H1 (cell line): Measurements from ENCODE around the gene NECTIN2. TPM values are rescaled to one million over a fixed set of nuclear protein-coding genes. Genes with fewer than 3 reads are reported as not detected.

Source experiments
- CTCF ChIA-PET: fragments of 300-600 bp; sonication (Branson Sonifier 250); formaldehyde crosslinking; loops from one replicate; lab custom pipeline; 2021; ENCODE audit not compliant: partially characterized antibody; lab: Charles Lee
- POLR2A ChIA-PET: fragments of 300-600 bp; sonication (Branson Sonifier 250); formaldehyde crosslinking; loops from one replicate; lab custom pipeline; 2021; ENCODE audit warnings: inconsistent platforms; ENCODE audit not compliant: partially characterized antibody; lab: Charles Lee
- DNase-seq, 2 experiments: peaks; one replicate each; pipeline versions ENCODE4 v3.0.0 to v3.0.0-alpha.2; 2010 to 2022; ENCODE audit warnings: low spot score in 2 of 2, low read depth in 1 of 2, mixed read lengths in 1 of 2
- FAIRE-seq: peaks from 2 replicates; lab custom pipeline; 2011; peaks lifted over from hg19 to GRCh38; lab: Jason Lieb, UNC
- H2AFZ ChIP-seq: 2 replicates; pipeline ENCODE4 v1.8.1; 2012; ENCODE audit warnings: low read length, inconsistent platforms
- H2AK5ac ChIP-seq: 2 replicates; pipeline ENCODE4 v1.6.1; 2013; ENCODE audit warnings: low read depth, low read length
- H2BK120ac ChIP-seq: replicated peaks from 2 replicates; pipeline ENCODE3; 2013; ENCODE audit warnings: low read depth, low read length, inconsistent platforms
- H2BK12ac ChIP-seq: 2 replicates; pipeline ENCODE4 v1.6.1; 2013; ENCODE audit warnings: low read depth, low read length
- H2BK15ac ChIP-seq: 2 replicates; pipeline ENCODE4 v1.6.1; 2013; ENCODE audit warnings: low read length
- H2BK20ac ChIP-seq: 2 replicates; pipeline ENCODE4 v1.6.1; 2013; ENCODE audit warnings: low read length
- H2BK5ac ChIP-seq: 2 replicates; pipeline ENCODE4 v1.6.1; 2013; ENCODE audit warnings: low read depth, low read length
- H3K14ac ChIP-seq: 2 replicates; pipeline ENCODE4 v1.6.1; 2013; ENCODE audit warnings: inconsistent platforms; ENCODE audit not compliant: insufficient read length
- H3K18ac ChIP-seq: 2 replicates; pipeline ENCODE4 v1.6.1; 2013; ENCODE audit warnings: low read length; ENCODE audit errors: extremely low read depth
- H3K23ac ChIP-seq: 2 replicates; pipeline ENCODE4 v1.6.1; 2013; ENCODE audit warnings: inconsistent platforms; ENCODE audit not compliant: insufficient read length
- H3K23me2 ChIP-seq: 2 replicates; pipeline ENCODE4 v1.6.1; 2013; ENCODE audit warnings: low read depth, low read length
- H3K27ac ChIP-seq: 2 replicates; pipeline ENCODE4 v1.6.1; 2011; ENCODE audit warnings: low read depth, low read length, inconsistent platforms
- H3K27me3 ChIP-seq, 4 experiments: replicated peaks in 1 of 4; 1 replicate in 1 of 4; 2 replicates in 3 of 4; pipeline versions ENCODE4 v1.6.1 to v1.8.1; 2011 to 2013; ENCODE audit warnings: low read length in 3 of 4, mild to moderate bottlenecking in 3 of 4, inconsistent platforms in 2 of 4, mixed read lengths in 2 of 4, moderate library complexity in 1 of 4; ENCODE audit not compliant: control insufficient read depth in 3 of 4, insufficient read depth in 3 of 4; ENCODE audit errors: extremely low read depth in 1 of 4
- H3K36me3 ChIP-seq, 4 experiments: 2 replicates each; pipeline versions ENCODE4 v1.6.1 to v1.8.1; 2011 to 2013; ENCODE audit warnings: mild to moderate bottlenecking in 4 of 4, low read length in 3 of 4, moderate library complexity in 2 of 4, control low read depth in 1 of 4, inconsistent platforms in 1 of 4; ENCODE audit not compliant: insufficient read depth in 4 of 4, control insufficient read depth in 2 of 4
- H3K4ac ChIP-seq: replicated peaks from 2 replicates; pipeline ENCODE3; 2013; ENCODE audit warnings: low read length, low read depth, mixed read lengths, inconsistent platforms; ENCODE audit not compliant: insufficient read length
- H3K4me1 ChIP-seq, 4 experiments: replicated peaks in 1 of 4; 1 replicate in 1 of 4; 2 replicates in 3 of 4; pipeline versions ENCODE4 v1.6.1 to v1.8.1; 2011 to 2013; ENCODE audit warnings: low read length in 3 of 4, inconsistent platforms in 2 of 4, mixed read lengths in 1 of 4; ENCODE audit not compliant: insufficient read depth in 4 of 4, control insufficient read depth in 3 of 4
- H3K4me2 ChIP-seq, 2 experiments: 2 replicates each; pipeline versions ENCODE4 v1.6.1 to v1.8.1; 2011 to 2013; ENCODE audit warnings: low read depth in 2 of 2, low read length in 2 of 2, control low read depth in 1 of 2, inconsistent platforms in 1 of 2, mild to moderate bottlenecking in 1 of 2; ENCODE audit not compliant: insufficient read depth in 1 of 2
- H3K4me3 ChIP-seq, 4 experiments: fragments of 200-600, 300-600 bp in 1 of 4; sonication (generic), shearing (Covaris generic), sonication (Bioruptor Twin) in 1 of 4; 2 replicates each; pipeline versions ENCODE4 v1.5.1 to v1.8.1; 2011 to 2016; ENCODE audit warnings: low read length in 4 of 4, low read depth in 3 of 4, control low read depth in 2 of 4, inconsistent platforms in 2 of 4, mild to moderate bottlenecking in 2 of 4, mixed read lengths in 1 of 4, moderate library complexity in 1 of 4; ENCODE audit not compliant: insufficient read depth in 2 of 4; ENCODE audit errors: extremely low read depth in 1 of 4
- H3K56ac ChIP-seq: replicated peaks from 2 replicates; pipeline ENCODE3; 2013; ENCODE audit warnings: low read depth, mild to moderate bottlenecking, mixed read lengths, low read length, inconsistent platforms; ENCODE audit not compliant: insufficient read length
- H3K79me1 ChIP-seq: 2 replicates; pipeline ENCODE4 v1.6.1; 2013; ENCODE audit warnings: low read depth, low read length, control low read depth
- H3K79me2 ChIP-seq, 2 experiments: 2 replicates each; pipeline versions ENCODE4 v1.6.1 to v1.8.1; 2012 to 2013; ENCODE audit warnings: low read length in 2 of 2, mild to moderate bottlenecking in 2 of 2, inconsistent platforms in 1 of 2; ENCODE audit not compliant: insufficient read depth in 2 of 2, control insufficient read depth in 1 of 2
- H3K9ac ChIP-seq, 4 experiments: replicated peaks in 1 of 4; 1 replicate in 1 of 4; 2 replicates in 3 of 4; pipeline versions ENCODE4 v1.6.1 to v1.8.1; 2011 to 2013; ENCODE audit warnings: low read depth in 3 of 4, low read length in 3 of 4, control low read depth in 2 of 4, mild to moderate bottlenecking in 2 of 4, moderate library complexity in 2 of 4, inconsistent platforms in 1 of 4; ENCODE audit errors: extremely low read depth in 1 of 4
- H3K9me3 ChIP-seq, 2 experiments: 2 replicates each; pipeline versions ENCODE4 v1.6.1 to v1.8.1; 2012 to 2013; ENCODE audit warnings: mild to moderate bottlenecking in 2 of 2, moderate library complexity in 2 of 2, control low read depth in 1 of 2, inconsistent platforms in 1 of 2, low read depth in 1 of 2, low read length in 1 of 2, mixed read lengths in 1 of 2; ENCODE audit not compliant: insufficient read depth in 2 of 2
- H4K20me1 ChIP-seq, 2 experiments: replicated peaks in 1 of 2; 2 replicates each; pipeline versions ENCODE3 to v1.8.1; 2011 to 2013; ENCODE audit warnings: inconsistent platforms in 2 of 2, low read length in 2 of 2, mild to moderate bottlenecking in 1 of 2; ENCODE audit not compliant: insufficient read depth in 2 of 2, control insufficient read depth in 1 of 2
- H4K5ac ChIP-seq: 2 replicates; pipeline ENCODE4 v1.6.1; 2013; ENCODE audit warnings: low read length, low read depth, mixed read lengths, inconsistent platforms; ENCODE audit not compliant: insufficient read length
- H4K8ac ChIP-seq: 2 replicates; pipeline ENCODE4 v1.8.0; 2013; ENCODE audit warnings: mild to moderate bottlenecking, moderate library complexity, low read length, inconsistent platforms; ENCODE audit not compliant: insufficient read depth; ENCODE audit errors: extremely low read depth
- H4K91ac ChIP-seq: replicated peaks from 2 replicates; pipeline ENCODE3; 2013; ENCODE audit warnings: low read length, mixed read lengths, inconsistent platforms; ENCODE audit not compliant: insufficient read length
- CBX5 ChIP-seq: fragments of 300-800, 300-1000 bp; sonication (generic); IDR thresholded peaks from 2 replicates; pipeline ENCODE4 v1.7.1; 2016; ENCODE audit warnings: antibody characterized with exemption, low read length, low read depth
- CREB1 ChIP-seq: IDR thresholded peaks from 2 replicates; pipeline ENCODE4 v1.6.1; 2012; ENCODE audit warnings: inconsistent platforms
- FOSL1 ChIP-seq: IDR thresholded peaks from 2 replicates; pipeline ENCODE4 v1.6.1; 2011; ENCODE audit warnings: mild to moderate bottlenecking, low read depth, low read length, moderate library complexity; ENCODE audit not compliant: insufficient read depth
- JUND ChIP-seq: IDR thresholded peaks from 2 replicates; pipeline ENCODE4 v1.6.1; 2011; ENCODE audit warnings: mild to moderate bottlenecking, improper control_type of control experiment, low read length
- SP4 ChIP-seq: IDR thresholded peaks from 2 replicates; pipeline ENCODE4 v1.6.1; 2012; ENCODE audit warnings: low read length, inconsistent platforms
- TEAD4 ChIP-seq: IDR thresholded peaks from 2 replicates; pipeline ENCODE4 v1.6.1; 2012; ENCODE audit warnings: low read depth, low read length, inconsistent platforms, mixed read lengths
- WGBS, 2 experiments: shearing (Covaris generic) in 1 of 2; methylation state at CpG; one replicate each; pipeline versions ENCODE4 v1.1.6 to v1.1.7; 2013 to 2015; ENCODE audit warnings: low lambda C conversion rate in 2 of 2, mixed read lengths in 2 of 2, inconsistent platforms in 1 of 2, low coverage in 1 of 2, missing lambda C conversion rate in 1 of 2; ENCODE audit not compliant: insufficient replicate concordance in 2 of 2, insufficient coverage in 1 of 2, insufficient read length in 1 of 2; ENCODE audit errors: extremely low coverage in 1 of 2, missing lambda C conversion rate in 1 of 2; 5-methylcytosine and 5-hydroxymethylcytosine counted together
- polyA plus RNA-seq, 7 experiments: library from polyadenylated mRNA; depleted of rRNA in 3 of 7; stranded (reverse) in 5 of 7; unstranded in 2 of 7; fragments of >200 nt in 5 of 7; fragments of 200-250 nt in 2 of 7; gene quantifications; 1 replicate in 5 of 7; 2 replicates in 1 of 7; 4 replicates in 1 of 7; pipeline versions ENCODE4 v1.2.1 to v1.2.3, GENCODE V29; 2011 to 2013; ENCODE audit warnings: missing spikeins in 2 of 7, mixed read lengths in 2 of 7
- total RNA-seq: library from RNA; stranded (reverse); fragmentation: NEBNext Ultra II Directional; extraction: Animal tissue kit (Norgen Biotek cat#: 25700); gene quantifications from 2 replicates; pipeline ENCODE4 v1.2.1, GENCODE V29; 2021
- TF ChIP-seq, protein P1 (sequence below): IDR thresholded peaks from 2 replicates; pipeline ENCODE4 v1.6.1; 2012; ENCODE audit warnings: low read length, inconsistent platforms

The NECTIN2 gene
- total and polyA plus RNA-seq, 2 of the 8 experiments (the other 6 are each of a cell fraction or from before 2014, with no cell fraction given), result 184 to 237 TPM

GRCh38 chr19:44799627-44800346 is 46.3 kb upstream of the NECTIN2 start:
- Histone ChIP-seq H3K79me2 (no peaks in the 10 kb centered on the region), H3K27me3 (peaks cover 0 to 15% (median 14%) of the 10 kb centered on the region in 4 experiments; a peak in 6 of 7 replicates), H3K56ac (no peak overlapping the region), H3K9ac (no peak overlapping the region), H4K8ac (no peak overlapping the region), H3K27ac (no peak overlapping the region; the same call in 1 of the 2 replicates), H2BK120ac (no peak overlapping the region), H4K91ac (no peak overlapping the region), H3K9me3 (no peaks in the 10 kb centered on the region), H3K4me3 (no peak overlapping the region), H3K4ac (no peak overlapping the region), H4K5ac (no peak overlapping the region), H2AK5ac (peak overlapping the region; percentile 78; the same call in 1 of the 2 replicates), H2AFZ (no peak overlapping the region)
- 73% methylated on average over 10 of the region's 10 CpGs; no CpG with 5 or more reads in 1 of the 2 experiments for WGBS, 2 experiments
- DNase-seq, result no peak
- CTCF ChIA-PET, result interaction anchor here (1.0 to 9.2 kb wide), 6 partner anchors 8 to 75 kb away, joined by 3 to 80 read pairs (median 6); partner anchors contain the start of gene NECTIN2
- TF ChIP-seq, protein P1, sequence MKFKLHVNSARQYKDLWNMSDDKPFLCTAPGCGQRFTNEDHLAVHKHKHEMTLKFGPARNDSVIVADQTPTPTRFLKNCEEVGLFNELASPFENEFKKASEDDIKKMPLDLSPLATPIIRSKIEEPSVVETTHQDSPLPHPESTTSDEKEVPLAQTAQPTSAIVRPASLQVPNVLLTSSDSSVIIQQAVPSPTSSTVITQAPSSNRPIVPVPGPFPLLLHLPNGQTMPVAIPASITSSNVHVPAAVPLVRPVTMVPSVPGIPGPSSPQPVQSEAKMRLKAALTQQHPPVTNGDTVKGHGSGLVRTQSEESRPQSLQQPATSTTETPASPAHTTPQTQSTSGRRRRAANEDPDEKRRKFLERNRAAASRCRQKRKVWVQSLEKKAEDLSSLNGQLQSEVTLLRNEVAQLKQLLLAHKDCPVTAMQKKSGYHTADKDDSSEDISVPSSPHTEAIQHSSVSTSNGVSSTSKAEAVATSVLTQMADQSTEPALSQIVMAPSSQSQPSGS, result no peak
- TF ChIP-seq SP4 (no peak), JUND (no peak), TEAD4 (no peak), CBX5 (no peak), CREB1 (no peak), FOSL1 (no peak)
- TF ChIP-seq, all 59 proteins: peak for 0
- Histone ChIP-seq H3K23me2 (0 out of 2 replicates have a peak, but pooled peaks cover 1% of the 10 kb centered on the region), H3K23ac (no peak overlapping the region), H4K20me1 (peaks cover 0 to 2% of the 10 kb centered on the region in 2 experiments), H3K4me1 (peaks cover 5 to 10% (median 6%) of the 10 kb centered on the region in 4 experiments; a peak in 6 of 7 replicates), H2BK12ac (peak overlapping the region; percentile 60; the same call in 1 of the 2 replicates), H2BK5ac (peak overlapping the region; percentile 69; the same call in 1 of the 2 replicates), H2BK15ac (no peak overlapping the region), H3K14ac (no peak overlapping the region), H3K36me3 (peaks cover 0 to 10% (median 2%) of the 10 kb centered on the region in 4 experiments; a peak in 3 of 8 replicates), H3K4me2 (no peak overlapping the region; a peak in 1 of 4 replicates), H3K18ac (no peak overlapping the region), H2BK20ac (no peak overlapping the region), H3K79me1 (no peaks in the 10 kb centered on the region)
- no peak for FAIRE-seq
- POLR2A ChIA-PET, result interaction anchor here (0.8 to 2.3 kb wide), 3 partner anchors 9 to 17 kb away, joined by 3 to 8 read pairs (median 3); partner anchors contain the start of gene BCAM
